CD4-positive, alpha-beta T cell treated with Interleukin-21 for 1 hour (primary cell): Measurements from ENCODE around the gene RRAGC.
"Not testable (repeated sequence)": the region's sequence is repeated elsewhere in the genome, so short reads cannot be mapped to it uniquely, and the experiment has no call there.

Experiments used
- DNase-seq: peaks from one replicate; pipeline ENCODE4 v3.0.0-alpha.2; 2020

Gene RRAGC

DNA sequence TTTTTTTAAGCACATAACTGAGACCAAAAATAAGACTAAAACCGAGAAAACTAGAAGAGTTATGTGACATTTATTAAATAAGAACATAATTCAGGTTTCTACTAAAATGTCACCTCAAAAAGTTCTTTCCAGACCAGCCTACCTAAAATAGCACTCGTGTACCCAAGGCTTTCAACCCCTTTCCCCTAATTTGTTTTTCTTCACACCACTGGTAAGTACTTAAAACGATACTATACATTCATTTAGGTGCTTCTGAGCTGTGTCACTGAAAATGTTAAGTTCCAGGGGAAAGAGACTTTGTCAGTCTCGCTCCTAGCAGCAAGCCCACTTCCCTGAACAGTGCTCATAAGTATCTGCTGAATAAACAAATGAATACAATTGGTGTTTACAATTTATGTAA lies 6.8 kb downstream of the RRAGC start:
- no peak for DNase-seq

DNA sequence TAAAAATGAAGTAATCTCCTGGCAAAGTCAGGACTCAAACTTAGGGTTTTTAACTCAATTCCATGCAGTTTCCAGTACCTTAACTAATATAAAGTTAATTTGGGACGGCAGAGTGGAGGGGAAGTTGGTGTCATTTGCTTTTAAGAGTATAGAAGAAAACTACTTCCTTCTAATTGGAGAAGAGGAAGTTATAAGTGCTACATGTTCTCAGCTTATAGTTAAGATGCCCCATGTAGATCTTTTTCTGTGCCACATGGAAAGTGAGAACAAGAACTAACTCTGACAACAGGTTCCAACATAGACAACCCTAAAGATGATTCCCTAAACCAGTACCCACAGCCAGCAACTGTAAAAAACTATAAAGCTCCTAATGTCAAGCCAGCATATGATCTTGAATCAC lies 11.5 kb downstream of the RRAGC start:
- no peak for DNase-seq

DNA sequence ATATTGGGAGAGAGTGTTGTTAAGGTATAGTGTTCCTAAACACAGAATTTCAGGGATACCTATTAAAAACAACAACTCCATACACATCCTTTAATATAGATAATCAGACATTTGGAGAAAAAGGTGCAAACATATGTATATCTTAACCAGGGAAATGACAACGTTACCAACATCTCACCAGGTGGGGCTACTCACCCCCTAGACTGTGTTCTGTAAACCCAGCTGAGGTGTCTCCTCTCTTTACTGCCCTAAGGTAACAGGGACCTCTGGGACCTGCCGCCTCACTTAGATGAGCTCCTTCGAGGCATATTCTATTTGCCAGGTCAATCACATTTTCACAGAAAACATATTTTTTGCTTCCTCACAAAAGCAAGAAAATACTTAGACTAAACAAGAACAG lies 13.4 kb downstream of the RRAGC start:
- no peak for DNase-seq

DNA sequence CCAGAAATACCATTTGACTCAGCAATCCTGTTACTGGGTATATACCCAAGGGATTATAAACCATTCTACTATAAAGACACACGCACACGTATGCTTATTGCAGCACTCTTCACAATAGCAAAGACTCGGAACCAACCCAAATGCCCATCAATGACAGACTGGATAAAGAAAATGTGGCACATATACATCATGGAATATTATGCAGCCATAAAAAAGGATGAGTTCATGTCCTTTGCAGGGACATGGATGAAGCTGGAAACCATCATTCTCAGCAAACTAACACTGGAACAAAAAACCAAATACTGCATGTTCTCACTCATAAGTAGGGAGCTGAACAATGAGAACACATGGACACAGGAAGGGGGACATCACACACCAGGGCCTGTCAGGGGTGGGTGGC lies 14.5 kb downstream of the RRAGC start:
- DNase-seq: not testable (repeated sequence)

DNA sequence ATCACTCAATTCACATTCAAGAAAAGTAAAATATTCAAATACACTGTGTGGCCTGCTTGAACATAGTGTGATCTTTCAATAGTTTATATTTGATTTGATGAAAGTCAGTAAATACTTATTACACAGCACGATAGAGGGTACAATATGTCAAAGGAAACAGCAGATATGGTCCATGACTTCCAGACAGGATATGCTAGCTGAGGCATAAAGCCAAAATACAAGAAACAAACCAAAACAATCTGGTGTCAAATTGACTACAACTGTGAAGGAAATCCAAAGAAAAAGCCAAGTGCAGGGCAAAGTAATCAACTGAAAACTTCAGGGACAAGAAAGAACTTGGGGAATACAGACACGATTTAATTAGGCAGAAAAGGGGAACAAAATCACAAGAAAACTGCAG lies 19.3 kb downstream of the RRAGC start:
- DNase-seq: no peak

DNA sequence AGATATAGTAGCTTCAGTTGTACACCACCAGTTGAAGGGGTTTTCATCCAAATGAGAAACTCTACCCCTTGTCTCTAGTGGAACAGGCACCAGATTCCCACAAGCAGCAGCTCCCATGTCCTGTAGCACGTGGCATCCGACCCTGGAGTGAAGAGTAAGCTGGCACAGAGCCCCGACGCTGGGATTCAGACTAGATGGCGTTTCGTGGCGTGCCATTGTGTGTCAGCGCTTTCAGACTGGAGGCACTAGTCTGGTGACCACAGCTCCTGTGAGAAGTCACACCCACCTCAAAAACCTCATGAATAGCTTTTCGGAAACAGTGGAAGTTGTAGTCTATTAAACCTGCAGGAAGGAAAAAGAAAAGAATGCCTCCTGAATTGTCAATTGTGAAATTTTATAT lies 20.2 kb downstream of the RRAGC start:
- no peak for DNase-seq

DNA sequence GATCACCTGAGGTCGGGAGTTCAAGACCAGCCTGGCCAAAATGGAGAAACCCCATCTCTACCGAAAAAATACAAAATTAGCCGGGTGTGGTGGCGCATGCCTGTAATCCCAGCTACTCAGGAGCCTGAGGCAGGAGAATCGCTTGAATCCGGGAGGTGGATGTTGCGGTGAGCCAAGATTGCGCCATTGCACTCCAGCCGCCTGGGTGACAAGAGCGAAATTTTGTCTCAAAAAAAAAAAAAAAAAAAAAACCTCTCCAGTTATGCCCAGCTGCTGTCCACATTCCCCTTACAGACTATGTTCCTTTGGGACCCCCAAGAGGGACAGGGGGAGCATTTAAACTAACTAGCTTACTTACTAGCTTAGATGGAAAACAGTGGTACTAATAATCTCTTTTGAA lies 23.3 kb downstream of the RRAGC start:
- DNase-seq: not testable (repeated sequence)

DNA sequence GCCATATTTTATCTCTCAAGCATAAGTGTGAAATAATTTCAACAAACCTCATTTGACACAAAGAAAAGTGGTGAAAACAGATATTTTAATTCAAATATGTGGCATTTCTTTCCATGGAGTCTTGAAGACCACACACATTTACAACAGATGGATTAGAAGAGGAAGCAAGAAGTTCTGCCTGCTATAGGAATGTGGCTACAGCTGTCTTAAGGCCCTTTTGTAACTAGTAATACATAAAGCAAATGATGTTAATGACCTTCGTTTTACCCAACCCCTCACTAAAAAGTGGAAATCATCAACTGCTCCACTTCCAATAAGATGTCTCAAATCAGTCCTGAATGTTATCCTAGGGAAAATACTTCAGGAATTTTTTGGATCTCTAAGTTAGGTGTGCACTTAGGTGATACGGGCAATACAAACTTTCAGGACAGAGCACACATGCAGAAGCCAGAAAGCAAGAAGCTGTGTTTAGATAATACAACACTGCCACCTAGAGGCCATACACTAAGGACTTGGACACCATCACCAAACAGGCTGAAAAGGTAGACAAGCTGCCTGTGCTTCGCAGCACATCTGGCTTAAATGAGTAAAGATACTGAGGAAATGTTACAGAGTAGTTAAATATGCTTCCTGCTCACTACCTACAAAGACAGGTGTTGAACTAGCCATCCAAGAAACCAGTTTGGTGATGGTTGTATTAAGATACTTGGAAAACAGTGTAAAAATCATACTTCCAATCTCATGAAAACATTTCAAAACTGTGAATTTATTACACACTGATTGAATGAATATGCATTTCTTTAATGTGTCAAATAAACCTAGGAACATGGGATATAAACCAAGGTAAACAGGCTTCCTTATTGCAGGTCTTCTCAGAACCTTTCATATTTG lies 24.4 kb downstream of the RRAGC start:
- DNase-seq: peak; percentile 76

DNA sequence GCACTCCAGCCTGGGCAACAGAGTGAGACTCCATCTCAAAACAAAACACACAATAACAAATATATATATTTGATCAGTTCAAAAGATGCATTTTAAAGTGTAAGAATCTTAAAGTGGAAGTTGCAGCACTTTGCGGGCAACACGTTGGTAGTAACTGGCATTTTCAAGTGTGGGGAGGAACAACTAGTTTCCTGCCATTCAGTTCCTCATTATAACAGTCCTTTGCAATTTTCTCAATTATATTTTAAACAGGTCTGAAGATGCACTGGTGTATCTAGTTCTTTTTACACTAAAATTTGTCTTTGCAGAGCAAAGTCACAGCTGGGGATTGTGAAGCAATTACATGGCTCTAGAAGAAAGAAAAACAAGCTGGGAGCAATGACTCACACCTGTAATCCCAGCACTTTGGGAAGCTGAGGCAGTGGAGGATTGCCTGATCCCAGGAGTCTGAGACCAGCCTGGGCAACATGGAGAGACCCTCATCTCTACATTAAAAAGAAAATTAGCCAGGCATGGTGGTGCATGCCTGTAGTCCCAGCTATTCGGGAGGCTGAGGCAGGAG lies 25.3 kb downstream of the RRAGC start:
- no peak for DNase-seq

DNA sequence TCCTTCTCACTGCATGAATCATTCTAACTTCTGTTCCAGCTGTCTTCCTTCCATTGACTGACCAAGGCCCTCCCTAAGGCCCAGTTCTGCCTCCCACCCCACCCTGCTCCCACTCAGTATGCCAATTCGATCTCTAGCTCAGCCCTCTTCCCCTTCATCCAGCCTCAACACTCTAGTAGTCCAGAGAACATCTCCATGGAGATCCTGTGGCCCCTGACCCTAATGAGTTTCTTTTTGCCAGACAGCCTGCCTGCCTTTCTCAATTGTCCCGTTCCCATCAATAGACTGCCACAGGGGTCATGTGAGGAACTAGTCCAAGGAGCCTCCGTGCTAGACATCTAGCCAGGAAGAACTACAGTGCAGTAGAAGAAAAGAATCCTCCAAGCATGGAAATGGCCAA lies 26.4 kb downstream of the RRAGC start:
- DNase-seq: no peak

DNA sequence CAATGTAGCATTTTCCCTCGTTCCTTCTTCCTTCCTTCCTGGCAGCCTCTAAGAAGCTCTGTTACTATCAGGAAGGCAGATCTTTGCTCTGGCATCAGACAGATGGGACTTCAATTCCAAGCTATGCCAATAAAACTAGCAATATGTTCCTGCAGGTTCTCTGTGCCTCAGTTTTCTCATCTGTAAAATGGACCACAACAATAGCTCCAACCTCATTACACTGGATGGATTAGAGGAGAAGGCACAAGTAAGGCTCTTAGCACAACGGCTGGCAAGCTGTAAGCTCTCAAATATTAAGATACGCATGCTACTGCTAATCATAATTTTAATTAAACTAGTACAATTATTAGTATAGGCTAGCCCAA lies 27.2 kb downstream of the RRAGC start:
- no peak for DNase-seq

DNA sequence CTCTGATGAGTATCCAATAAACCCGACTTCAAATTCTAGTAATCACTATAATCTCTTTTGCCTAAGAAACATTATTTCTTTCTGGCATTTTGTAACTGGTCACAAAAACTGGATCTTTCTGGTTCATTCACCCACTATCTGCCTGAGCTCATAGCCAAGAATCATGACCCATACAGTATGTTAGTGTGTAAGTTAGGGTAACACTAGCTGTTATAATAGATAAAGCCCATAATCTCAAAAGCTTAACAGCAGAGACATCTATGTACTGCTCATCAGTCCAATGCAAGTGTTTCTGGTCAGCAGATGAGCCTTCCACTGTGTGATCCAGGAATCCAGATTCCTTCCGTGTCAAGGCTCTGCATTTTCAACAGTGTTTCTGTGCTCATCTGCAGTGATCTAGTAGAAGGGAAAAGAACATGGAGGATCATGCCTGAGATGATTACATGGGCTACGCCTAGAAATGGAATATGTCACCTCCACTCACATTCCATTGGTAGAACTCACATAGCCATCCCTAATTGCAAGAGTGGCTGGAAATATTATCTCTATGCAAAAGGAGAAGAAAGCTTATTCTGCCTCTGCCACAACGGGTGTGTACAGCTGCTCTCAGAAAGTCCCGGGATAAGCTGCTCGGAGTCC lies 27.7 kb downstream of the RRAGC start:
- no peak for DNase-seq

DNA sequence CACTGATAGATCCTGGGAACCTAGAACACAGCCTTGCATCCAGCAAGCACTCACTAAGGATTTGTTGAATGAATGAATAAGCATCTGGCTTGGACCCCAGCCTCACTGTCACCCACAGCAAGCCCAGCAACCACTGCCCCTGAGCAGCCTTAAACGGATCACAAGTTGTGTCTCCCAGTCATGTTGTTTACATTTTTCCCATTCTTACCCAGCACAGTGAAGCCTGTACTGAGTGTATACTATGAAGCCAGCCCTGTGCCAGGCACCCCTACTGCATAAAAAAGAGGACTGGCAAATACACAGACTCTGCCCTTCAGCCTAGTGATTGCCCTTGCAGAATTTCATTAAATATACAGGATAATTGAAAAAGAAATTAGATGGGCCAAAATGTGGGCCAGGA lies 30.2 kb downstream of the RRAGC start:
- no peak for DNase-seq

DNA sequence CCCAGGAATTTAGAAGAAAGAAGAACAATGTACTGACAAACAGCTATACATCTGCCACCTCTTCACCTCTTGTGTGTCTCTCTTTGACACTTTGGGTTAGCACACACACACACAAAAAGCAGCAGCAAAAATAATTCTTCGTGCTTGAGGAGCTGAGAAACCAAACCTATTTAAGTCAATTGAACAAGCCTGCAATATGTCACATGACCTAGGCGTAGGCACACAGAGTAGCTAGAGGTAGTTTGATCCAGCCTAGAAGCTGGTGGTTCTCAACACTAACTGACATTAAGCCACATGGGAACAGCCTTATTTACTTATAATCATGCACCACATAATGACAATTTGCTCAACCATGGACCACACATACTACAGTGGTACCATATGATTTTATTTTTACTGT lies 32.3 kb downstream of the RRAGC start:
- DNase-seq: no peak

DNA sequence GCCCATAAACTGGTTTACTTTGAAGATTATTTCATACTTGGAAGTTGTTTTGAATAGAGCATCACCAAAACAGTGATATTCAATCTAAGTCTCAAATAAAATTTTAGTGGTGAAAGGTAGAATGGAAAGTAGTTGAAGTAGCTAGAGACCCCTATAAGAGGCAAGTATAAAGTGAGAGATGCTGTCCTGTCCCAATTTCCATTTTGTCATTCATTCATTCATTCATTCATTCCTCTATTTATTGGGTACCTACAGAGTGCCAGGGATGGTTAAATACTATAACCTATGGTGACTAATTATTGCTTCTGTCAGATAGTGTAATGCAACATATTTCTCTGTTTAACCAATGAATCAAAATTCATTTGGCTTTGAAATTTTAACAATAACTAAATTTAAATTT lies 32.7 kb downstream of the RRAGC start:
- DNase-seq: no peak

DNA sequence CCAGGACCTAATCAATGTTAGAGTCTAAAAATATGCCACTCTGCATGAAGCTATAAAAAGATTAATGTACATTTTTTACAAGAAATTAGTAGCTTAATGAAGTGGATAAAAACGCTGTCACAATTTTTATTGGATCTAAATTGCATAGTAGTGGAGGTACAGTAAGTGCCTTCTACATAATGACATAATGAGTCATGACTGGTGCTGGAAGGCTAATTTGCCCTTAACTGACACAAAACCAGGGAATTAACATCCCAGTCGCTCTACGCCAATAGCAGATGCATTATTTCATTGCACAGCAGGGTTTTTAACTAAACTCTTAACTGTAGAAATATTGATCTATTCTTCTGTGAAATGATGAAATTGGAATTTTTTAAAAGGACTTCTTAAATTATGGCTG lies 33.3 kb downstream of the RRAGC start:
- no peak for DNase-seq

DNA sequence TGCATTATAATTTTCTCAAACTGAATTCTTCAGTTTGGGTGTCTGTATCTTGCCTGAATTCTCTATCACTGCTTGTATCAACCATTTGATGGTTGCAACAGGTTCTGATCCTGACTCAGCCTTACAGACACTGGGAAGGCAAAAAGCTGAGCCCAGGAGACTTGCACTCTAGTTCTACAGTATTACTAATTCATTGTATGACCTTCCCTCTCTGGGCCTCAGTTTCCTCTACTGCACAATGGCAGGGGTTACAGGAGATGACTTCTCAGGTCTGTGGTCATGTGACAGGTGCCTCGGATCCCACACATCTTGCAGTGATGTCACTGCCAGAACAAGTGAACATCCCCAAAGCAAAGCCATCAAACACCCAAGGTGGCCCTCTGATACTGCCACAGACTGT lies 38.7 kb downstream of the RRAGC start:
- no peak for DNase-seq

DNA sequence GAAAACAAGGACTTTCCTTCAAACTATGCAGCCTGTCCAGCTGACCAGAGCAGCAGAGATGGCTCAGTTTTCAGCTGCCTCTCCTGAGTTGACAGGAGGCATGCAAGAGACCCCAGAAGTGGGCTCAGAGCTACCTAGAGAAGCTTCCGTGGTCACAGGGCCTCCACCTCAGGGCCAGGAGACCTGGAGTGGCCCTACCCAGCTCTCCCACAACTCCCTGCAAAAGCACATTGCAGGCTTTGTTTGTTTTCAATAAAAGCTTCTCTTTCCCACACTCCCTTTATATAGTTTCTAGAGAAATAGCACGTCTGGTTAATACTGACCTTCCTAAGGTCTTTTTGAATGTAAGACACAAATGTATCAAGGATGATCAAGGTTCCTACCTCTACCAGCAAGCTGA lies 40.1 kb downstream of the RRAGC start:
- DNase-seq: no peak

DNA sequence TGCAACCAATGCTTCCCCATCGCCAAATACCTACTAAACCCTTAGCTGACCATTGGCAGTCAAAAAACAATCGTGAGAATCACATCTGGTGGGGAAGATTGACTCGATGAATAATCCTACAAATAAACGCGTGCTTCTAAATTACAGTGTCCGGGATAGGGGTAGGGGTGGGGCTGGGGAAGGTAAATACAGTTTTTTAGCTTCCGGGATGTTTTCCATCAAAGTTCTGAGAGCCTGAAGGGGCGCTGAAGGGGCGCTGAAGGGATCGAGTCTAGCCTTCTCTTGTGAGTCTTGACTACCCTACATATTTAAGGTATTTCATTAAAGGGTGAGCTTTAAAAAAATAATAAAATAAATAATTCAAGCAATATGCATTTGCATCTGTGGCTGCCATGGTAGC lies 40.5 kb downstream of the RRAGC start:
- DNase-seq: no peak

DNA sequence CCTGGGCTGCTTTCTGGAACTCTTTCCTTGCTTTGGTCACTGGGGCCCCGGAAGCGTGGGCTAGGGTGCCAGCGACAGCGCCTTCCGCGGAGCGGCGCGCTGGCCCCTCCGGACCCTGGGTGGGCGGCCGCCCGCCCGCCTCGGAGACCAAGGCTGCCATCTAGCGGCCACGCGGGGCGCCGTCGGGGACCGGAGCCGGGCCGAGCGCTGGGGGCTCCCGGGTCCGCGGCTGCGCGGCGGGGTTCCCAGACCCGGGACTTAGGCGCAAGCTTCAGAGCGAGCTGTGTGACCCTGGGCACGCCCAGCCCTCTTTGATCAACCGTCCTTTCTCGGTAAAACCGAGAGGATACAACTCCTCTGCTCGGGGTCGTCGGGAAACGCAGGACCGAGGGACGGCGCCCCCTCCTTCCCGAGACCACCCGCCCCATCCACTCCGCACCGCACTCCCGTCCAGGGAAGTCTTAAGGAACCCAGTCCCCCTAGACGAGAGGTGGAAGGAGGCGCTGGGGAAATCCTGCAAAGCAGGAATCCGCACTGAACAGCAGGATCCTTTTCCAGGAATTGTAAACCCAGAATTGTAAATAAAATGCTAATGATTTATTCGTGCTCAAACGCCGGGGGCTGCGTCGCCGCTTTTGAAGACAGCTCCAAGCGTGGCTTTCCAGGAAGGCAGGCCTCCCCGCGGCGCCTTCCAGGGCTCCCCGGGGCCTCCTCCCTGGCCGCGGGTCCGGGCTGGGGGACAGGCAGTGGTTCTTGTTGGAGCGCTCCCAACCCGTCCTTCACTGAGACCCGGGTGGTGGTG lies 41.2 kb downstream of the RRAGC start:
- peak; percentile 36 for DNase-seq

DNA sequence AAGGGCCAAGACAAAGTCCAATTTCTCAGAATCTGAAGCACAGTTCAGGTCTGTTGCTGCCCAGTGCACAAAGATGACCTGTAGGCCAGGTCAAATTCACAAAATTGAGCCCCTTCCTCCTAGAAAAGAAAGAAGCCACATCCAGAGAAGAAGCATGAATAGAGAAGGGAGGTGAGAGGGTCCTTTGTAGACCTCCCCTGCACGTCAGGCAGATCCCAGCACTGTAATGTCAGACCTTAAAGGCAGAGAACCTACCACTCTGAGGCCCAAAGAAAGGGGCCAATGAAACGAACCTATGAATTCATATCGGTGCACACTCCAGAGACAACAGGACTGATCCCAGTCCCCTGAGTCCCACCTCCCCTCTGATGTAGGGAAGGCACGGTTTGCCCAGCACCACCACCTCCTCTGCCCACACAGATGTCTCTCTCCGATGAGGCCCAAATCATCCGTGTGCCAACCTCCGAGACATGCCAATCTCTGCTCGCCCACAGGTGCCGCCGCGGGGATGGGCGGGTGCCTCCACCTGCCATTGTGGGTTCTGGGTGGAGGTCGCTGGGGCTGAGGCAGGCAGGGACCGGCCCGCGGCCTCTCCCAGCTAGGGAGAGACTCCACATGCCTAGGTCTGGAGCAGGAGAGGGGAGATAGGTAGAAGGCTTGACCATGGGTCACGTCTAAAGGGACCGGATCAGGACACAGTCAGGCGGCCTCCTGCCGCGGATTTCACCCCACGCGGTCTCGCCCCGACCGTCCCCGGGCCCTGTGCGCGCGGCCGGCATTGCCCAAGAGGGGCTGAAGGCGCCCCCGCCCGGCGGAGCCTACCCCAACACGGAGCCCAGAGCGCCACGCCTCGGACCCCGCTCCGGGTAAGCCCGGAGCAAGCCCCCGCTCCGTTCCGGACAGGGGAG lies 42.1 kb downstream of the RRAGC start:
- DNase-seq: no peak

DNA sequence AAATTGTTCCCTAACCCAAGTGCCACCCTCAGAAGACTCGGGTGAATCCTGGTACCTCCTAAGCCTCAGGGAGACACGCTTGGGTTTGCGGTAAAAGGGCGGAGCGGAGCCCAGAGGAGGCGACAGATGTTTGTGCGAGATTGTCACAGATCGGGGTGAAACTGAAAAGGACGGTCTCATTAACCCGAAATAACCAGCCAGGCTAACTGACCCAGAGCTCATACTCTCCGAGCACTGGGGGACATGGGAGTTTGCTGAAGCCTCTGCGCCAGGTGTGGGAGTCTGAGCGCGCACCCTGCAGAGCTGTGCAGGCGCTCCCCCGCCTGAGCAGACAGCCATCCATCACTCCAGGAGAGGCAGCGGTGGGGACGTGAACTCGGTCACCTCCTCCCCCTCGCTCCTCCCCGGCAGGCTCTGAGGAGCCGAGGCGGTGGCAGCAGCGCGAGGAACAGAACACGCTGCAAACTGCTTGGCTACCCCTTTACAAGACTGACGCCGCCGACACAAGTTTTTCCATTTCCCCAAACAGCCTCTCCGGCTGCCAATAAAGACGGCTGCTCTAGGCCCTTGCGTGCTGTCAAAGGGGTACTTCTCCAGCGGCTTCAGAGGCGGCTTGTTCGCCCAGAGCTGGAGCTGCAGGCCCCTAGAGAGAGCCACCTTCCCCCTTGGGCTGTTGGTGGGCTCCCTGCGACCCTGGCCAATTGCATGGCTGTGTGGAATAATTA lies 43.5 kb downstream of the RRAGC start:
- no peak for DNase-seq
